ENCODE results near the gene SPAG8.

Gene SPAG8, protein sequence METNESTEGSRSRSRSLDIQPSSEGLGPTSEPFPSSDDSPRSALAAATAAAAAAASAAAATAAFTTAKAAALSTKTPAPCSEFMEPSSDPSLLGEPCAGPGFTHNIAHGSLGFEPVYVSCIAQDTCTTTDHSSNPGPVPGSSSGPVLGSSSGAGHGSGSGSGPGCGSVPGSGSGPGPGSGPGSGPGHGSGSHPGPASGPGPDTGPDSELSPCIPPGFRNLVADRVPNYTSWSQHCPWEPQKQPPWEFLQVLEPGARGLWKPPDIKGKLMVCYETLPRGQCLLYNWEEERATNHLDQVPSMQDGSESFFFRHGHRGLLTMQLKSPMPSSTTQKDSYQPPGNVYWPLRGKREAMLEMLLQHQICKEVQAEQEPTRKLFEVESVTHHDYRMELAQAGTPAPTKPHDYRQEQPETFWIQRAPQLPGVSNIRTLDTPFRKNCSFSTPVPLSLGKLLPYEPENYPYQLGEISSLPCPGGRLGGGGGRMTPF

DNA sequence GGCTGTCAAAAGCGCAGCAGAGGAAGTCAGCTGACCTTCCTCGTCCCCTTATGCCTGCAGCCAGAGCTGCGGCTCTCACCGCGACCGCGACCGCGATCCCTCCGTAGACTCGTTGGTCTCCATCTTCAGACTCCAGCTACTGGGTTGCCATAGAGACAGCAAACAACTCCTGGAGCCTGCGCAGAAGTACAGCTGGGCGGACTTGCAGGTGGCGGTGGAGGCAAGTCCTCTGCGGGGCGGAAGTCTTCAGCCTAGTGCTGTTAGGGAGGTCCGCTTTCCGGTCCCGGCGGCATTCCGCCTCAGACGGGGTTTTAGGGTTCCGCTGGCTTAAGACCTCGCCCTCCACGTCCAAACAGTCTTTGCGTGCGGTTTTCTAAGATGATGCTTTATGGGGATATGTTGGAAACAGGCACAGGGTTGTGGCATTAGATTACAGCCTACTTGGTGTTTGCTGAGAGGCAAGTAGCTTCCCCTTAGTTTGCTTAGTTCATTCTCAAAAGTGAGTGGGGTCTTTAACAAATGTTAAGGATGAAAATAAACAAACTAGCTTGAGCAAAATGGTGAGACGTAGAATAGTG lies at the start of gene SPAG8:
Gene SPAG8 (minus strand): TSS at position 238 of the 578 bp plus-strand sequence. CDS start 115 bp downstream, at position 123.
- DNase-seq, result peak; percentile 92

DNA sequence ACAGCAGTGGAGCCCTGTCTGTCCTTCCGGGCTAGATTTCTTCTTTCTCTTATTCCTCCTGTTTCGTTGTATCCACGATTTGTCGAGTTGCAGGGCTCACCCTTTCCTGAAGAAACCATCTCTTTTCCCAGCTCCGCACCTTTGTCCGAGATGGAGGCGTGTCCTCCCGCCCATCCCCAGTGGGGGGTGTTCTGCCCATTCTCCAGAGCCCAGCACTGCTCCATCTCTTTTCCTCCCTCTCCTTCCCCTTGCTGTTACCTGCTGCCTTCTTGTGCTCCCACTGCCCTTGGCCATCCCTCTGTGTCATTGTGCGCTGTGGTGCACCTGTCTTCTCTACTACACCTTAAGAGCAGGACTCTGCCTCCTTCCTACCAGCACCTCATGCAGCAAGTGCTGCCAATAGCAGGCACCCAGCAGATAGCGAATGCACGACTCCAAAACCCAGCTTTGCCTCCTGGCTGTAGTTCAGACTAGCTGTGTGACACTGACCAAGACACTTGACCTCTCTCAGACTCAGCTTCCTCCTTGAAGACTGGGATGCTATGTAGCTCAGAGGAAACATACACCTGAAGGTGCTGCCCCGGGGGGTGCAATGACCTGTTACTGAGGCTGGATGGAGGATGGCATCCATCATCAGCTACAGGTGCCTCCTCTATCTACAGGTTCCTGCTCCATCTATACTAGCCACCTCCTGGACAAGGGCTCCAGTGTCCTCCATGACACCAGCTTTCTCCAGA lies 49.3 kb upstream of the SPAG8 start:
- DNase-seq, result no peak

DNA sequence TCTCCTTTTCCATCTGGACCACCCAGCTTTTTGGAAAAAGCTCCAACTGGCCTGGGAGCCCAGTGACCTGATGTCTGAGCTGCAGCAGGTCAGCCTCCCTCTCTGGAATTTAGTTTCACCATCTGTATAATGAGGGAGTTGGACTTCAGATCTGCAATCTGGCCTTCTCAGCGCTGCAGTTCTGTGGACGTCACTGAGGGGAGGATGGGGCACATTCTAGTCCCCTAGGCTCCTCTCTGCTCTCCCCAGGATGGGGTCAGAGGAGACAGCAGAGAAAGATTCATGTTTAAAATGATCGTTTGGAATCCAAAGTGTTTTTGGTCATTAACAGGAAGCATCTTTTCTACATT lies 47.9 kb upstream of the SPAG8 start:
- DNase-seq, result no peak

DNA sequence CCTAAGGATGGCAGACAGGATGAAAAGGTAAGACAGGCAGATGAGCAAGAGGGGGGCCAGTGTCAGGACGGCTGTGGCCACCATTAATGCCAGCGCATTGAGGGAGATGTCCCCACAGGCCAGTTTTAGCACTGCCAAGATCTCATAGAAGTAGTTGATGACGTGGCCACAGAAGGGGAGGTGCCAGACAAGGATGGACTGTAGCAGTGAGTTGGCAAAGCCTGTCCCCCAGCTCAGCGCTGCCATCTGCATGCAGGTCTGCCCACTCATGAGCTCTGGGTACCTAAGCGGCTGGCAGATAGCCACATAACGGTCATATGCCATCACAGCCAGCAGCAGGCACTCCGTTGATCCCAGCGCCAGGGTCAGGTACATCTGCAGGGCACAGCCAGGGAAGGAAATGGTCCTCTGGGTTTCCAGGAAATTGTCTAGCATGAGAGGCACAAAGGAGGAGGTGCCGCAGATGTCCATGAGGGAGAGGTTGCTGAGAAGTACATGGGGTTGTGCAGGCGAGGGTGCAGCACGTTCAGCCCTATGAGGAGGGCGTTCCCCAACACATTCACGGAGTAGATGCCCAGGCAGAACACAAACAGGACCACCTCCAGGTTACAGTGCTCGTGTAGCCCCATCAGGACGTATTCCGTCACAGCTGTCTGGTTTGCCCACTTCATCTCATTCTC lies 47.4 kb upstream of the SPAG8 start:
- DNase-seq, result no peak

DNA sequence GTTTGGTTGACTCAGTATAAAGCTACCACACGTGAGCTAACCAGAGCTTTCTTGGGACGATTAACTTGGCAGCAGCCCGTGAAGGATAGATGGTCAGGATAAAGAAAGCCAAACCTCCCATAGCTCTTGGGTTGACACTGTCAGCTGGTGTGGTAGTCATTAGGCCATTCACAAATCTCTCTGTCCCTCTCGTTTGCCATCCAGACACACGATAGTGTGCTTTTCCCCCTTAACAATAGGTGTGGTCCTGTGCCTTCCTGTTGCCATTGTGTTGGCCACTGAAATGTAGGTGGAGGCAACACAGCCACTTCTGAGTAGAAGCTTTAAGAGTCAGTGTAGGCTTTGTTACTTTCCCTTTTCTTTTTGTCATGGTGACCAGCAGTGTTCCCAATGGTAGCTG lies 46.4 kb upstream of the SPAG8 start:
- no peak for DNase-seq

DNA sequence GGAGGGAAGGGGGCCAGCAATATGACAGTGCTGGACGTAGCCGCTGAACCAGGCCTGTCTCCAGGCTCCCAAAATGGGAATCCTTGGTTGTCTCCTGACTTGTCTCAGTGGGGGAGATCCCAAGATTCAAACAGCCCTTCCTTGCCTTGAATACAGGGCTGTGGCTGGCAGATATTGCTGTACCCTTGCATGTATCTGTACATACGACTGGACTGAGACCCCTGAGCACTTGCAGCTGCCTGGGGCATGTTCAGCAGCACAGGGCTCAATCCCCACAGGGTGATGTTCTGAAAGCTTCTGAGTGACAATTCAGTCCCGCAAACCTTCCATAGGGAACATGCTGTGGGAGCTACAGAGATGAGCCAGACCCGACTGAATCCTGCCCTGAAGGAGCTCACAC lies 44.8 kb upstream of the SPAG8 start:
- no peak for DNase-seq

DNA sequence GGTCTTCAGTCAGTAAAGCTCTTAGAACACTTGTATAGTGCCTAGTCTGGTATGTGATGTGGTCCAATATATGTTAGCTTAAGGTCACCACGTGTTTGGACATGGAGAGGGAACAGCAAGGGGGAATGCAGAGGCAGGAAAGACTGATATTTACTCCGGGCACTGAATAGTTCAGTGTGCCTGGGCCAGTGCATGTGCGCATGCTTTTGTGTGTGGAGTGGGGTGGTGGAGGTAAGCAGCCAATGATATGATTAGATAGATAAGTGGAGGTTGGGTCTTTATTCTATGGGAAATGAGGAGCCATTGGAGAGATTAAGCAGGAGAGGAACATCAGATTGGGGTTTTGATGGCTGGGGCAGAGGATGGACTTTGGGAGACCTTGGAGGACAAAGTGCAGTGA lies 44.1 kb upstream of the SPAG8 start:
- DNase-seq, result no peak

DNA sequence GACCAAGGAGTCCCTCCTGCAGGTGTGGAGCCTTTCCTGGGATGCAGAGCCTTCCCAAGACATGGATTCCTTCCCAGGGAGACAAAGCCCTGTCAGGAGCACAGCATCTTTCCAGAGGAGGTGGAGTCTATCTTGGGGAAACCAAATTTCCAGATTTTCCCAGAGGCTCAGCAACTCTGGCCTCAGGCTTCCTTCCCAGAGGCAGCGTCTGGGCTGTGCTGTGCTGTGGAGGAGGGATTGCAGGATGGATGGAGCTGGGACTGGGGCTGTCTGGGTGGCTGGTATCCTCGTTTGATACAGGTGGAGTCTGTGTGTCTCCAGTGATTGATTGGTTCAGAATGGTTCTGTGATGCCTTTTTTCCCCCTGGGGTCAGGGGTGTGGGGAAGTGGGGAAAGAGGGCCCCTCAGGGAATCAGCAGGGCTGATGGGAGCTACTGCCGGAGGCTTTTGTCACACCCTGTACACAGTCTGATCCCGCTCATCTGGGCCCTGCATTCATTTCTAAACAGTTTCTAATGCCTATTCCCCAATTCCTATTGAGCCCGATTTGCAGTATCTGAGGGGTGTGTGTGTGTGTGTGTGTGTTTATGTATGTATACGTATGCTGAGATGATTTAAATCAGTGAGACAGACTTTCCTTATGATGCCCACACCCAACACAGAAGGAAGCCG lies 42.2 kb upstream of the SPAG8 start:
- no peak for DNase-seq

DNA sequence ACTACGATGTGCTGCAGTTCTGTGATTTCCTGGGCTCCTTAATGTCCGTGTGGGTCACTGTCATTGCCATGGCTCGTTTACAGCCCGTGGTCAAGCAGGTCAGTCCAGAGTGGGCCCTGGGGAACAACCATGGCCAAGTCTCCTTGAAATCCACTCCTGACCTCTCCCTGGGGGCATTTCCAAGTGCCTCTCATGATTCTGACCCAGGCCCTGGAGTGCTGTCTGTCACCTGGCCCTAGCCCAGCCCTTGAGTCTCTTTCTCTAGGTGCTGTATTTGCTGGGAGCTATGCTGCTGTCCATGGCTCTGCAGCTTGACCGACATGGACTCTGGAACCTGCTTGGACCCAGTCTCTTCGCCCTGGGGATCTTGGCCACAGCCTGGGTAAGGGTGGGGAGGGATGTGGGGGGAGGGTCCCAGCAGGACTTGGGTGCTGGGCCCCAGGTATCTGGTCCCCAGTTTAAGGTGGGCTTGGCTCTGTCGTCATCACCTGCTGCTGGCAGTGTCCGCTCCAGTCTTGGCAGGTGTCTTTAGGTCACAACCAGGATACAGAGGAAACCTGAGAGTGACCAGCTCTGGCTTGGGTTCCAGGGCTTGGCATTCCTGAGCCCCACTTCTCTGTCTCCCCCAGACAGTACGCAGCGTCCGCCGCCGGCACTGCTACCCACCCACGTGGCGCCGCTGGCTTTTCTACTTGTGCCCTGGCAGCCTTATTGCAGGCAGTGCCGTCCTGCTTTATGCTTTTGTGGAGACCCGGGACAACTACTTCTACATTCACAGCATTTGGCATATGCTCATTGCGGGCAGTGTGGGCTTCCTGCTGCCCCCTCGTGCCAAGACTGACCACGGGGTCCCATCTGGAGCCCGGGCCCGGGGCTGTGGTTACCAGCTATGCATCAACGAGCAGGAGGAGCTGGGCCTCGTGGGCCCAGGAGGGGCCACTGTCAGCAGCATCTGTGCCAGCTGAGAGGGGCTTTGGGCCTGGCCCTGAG lies 41.1 kb upstream of the SPAG8 start:
- DNase-seq, result no peak

DNA sequence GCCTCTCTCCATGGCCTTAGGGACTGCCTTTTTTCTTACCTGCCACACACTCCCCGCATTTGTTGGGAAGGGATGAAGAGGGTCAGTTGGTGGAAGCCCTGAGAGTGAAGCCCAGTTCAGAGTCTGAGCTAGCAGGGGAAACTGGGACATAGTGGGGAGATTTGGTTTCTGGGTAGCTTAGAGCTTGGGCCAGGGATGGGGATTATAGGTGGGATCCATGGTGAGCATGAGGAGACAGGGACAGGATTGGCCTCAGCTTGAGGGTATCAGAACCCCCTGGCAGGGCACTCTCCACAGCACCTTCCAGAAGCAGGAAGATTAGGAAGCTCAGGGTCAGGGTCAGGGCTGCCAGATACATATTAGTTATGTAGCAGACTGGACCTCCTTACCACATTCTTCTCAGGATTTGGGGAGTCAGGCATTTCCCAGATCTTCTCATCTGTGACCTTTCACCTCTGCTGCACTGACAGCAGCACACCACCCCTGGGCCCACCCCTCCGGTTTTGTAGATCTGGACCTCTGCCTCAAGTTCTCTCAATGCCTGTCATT lies 40.3 kb upstream of the SPAG8 start:
- DNase-seq, result no peak

DNA sequence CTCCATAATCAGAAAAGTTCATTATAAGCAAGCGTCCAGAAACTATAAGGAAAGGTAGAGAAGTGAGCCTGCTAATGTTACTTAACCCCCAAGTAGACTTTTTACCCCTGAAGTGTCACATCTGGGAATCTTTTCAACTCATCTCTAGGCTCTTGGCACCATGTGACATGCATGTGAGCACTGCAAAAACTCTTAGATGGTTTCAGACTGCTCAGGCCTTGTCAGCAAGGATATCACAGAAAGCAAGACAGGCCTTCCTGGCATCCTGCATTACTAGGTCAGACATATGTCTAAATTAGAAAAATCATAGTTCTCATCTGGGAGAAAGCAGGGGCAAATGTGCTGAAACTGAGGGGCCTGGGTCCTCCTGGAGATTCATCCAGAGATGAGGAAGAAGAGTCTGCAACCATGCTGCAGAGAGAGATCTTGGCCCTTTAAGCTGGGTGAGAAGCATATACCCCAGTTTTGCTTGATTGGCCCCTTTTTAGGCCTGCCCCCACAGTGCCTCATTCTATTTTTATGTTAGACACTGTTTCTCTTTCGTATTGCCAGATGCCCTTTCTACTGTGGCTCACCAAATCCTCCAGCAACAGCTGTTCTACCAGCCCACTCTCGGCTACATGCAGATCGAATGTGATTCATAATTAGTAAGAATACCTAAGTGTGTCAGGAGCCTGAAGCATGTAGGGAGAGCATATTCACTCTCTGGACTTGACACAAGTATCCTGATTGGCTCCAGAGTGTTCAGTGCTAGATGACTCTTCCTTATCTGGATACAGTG lies 35.9 kb upstream of the SPAG8 start:
- no peak for DNase-seq

DNA sequence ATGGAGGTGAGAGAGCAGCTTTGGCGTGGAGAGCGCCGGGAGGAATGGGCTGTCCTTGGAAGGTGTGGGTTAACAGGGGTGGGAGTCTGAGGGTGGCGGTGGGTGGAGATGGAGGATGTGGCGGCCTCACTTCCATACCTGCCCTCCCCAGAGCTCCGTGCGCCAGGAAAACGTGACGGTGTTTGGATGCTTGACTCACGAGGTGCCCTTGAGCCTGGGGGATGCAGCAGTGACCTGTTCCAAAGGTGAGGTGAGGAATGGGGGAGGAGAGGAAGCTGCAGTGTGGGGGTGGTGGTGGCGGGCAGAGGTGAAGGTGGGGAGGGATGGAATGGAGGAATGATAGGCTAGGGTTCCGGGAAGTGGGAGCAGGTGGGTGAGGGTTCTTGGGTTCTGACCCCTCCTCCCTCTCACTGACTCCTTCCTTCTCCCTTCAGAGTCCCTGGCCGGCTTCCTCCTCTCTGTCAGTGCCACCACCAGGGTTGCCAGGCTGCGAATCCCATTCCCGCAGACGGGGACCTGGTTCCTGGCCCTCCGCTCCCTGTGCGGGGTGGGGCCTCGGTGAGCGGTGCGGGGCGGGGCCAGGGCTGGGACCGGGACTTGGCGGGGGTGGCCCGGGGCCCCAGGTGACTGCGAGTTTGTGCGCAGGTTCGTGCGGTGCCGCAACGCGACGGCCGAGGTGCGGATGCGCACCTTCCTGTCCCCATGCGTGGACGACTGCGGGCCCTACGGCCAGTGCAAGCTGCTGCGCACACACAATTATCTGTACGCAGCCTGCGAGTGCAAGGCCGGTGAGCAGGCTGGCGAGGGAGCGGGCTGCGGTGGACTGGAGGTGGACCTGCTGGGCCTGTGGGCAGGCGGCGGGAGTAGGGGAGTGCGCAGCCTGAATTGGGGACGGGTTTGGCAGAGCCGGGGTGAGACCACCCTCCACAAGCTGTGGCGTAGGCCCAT lies 34.0 kb upstream of the SPAG8 start:
- no peak for DNase-seq

DNA sequence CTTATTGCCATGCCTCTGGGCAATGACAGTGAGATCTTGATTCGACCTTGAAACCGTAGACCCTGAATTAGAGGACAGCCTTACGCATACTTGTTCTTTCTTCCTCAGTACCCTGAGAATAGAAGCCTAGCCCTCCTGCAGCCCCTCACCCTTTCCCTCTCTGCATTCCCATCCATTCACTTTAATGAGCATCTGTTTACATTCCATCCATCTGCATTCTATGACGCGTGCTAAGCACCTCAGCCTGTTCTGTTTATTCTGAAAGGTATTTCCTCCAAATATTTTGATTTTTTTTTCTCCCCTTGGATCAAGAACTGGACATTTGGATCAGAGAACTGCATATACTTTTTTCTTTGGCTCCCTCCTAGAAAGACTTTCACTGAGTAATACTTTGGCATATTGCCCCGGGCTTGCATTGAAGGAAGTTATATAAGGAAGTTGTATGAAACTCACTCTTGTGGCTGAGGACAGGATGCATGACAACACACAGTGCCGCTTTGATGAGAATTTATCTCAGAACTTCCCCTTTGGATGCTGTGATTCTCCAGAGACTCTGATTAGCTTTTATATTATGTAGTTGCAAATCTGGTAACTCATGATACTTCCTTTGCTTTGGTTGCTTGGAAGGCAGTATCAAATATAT lies 32.7 kb upstream of the SPAG8 start:
- peak; percentile 83 for DNase-seq

DNA sequence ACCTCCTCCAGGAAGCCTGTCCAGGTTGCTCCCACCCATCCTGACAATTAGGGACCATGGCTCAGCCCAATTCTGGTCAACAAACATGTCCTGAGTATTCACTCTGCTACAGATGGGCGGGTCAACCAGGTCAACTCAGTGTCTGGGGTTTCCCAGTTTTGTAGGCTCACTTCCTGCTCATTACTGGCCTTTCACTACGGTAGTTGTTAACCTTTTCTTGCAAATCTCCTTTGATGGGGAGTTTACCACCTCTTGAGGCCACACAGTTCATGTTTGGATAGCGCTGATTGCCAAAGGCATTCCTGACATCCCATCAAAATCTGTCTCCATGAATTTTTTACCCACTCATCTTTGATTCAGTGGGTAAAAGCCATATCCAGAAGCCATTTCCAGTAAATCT lies 30.7 kb upstream of the SPAG8 start:
- no peak for DNase-seq

DNA sequence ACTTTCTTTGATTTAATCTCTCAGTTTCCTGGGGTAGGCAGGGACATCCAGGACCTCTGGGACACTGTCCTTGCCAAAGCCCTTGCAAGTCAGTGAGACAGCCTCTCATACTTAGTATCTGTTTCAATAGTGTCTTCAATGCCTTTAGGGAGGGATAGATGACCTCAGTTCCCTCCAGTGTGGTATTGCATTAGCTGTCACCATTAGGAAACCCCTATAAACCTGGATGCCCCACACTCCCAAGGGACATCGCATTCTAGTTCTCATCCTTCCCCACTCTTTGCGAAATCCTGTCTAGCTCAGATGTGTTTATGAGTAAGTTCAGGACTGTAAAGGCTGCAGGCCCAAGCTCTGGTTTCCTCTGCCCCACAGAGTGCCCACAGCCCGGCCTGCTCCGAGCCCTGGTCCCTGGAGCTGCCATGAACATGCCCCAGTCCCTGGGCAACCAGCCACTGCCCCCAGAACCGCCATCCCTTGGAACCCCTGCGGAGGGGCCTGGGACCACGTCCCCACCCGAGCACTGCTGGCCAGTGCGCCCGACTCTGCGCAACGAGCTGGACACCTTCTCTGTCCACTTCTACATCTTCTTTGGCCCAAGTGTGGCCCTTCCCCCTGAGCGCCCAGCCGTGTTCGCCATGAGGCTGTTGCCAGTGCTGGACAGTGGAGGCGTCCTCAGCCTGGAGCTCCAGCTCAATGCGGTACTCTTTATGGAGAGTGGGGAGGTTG lies 30.1 kb upstream of the SPAG8 start:
- DNase-seq, result no peak

DNA sequence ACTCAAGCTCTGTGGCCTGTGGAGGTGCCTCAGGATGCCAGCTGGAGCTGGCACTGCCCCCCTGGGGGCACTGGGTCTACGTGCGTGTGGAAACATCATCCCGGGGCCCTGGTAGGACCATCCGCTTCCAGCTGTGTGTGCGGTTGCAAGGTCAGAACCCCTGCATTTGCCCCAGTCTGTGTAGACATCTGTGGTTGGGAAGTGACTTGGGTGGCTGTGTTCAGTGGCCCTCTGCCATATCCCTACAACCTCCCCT lies 29.5 kb upstream of the SPAG8 start:
- no peak for DNase-seq

DNA sequence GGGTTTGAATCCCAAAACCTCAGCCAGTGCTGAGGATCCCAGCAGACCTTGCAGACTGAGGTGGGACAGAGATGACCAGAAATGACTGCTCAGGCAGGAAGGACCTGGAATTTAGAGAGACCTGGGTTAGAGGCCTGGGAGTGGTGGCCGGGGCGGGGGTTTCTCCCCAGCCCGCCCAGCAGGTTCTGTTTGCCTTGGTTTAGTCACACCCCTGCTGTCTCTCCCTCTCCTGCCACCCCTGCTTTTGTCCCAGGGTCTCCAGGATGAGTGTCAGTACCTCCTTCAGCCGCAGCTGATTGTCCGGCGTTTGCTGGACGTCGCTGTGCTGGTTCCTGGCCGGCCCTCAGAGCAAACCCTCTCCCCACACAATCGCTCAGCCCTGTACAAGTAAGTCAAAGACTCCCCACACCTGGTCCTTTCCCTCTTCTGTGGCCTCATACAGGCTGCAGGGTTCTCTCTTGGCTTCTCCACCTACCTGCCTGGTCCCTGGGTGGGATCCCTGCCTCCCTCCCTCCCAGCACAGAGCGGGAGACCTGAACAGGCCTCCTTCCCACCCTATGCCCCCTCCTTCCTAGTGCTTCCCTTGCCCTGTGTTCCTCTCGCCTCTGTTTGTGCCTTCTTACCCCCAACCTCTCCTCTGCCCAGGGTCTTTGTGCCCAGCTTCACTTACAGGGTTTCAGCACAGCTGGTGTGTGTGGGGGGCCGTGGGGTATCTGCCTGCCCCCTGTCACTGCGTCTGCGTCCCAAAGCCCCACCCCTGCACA lies 29.0 kb upstream of the SPAG8 start:
- DNase-seq, result no peak

Data from KG1 (cell line).